OCI-LY1 (cell line): Measurements from ENCODE around the gene TGM6.

Experiments
- H2AFZ ChIP-seq: fragments of 200-600 bp; sonication (generic), shearing (Covaris generic); 2 replicates; pipeline ENCODE4 v1.6.0; 2014; ENCODE audit warnings: antibody characterized with exemption, mild to moderate bottlenecking, low read length
- H3F3A ChIP-seq: fragments of 200-600 bp; sonication (generic), shearing (Covaris generic); 2 replicates; pipeline ENCODE4 v1.6.0; 2014; ENCODE audit warnings: mild to moderate bottlenecking, antibody characterized with exemption, low read length, moderate library complexity; ENCODE audit not compliant: insufficient read depth
- H3K27ac ChIP-seq: fragments of 200-600 bp; sonication (generic); 2 replicates; pipeline ENCODE4 v1.5.1; 2014; ENCODE audit warnings: low read length, mixed run types, mild to moderate bottlenecking, low read depth; ENCODE audit not compliant: poor library complexity, severe bottlenecking
- H3K27me3 ChIP-seq: fragments of 200-600 bp; sonication (generic); 2 replicates; pipeline ENCODE4 v1.6.0; 2014; ENCODE audit warnings: antibody characterized with exemption, mild to moderate bottlenecking, low read length, moderate library complexity; ENCODE audit not compliant: insufficient read depth
- H3K36me3 ChIP-seq: fragments of 200-600 bp; sonication (generic); 2 replicates; pipeline ENCODE4 v1.6.1; 2014; ENCODE audit warnings: mild to moderate bottlenecking, antibody characterized with exemption, low read length, moderate library complexity, mixed read lengths; ENCODE audit not compliant: insufficient read depth
- H3K4me1 ChIP-seq: fragments of 200-600 bp; sonication (generic); 2 replicates; pipeline ENCODE4 v1.5.1; 2014; ENCODE audit warnings: mild to moderate bottlenecking, low read length, moderate library complexity; ENCODE audit not compliant: insufficient read depth, severe bottlenecking
- H3K4me2 ChIP-seq: fragments of 200-600 bp; sonication (generic), shearing (Covaris generic); 2 replicates; pipeline ENCODE4 v1.6.1; 2014; ENCODE audit warnings: low read length
- H3K4me3 ChIP-seq: fragments of 200-600 bp; sonication (generic); 2 replicates; pipeline ENCODE4 v1.5.1; 2014; ENCODE audit warnings: low read length, low read depth, mild to moderate bottlenecking, mixed read lengths; ENCODE audit not compliant: poor library complexity, severe bottlenecking
- H3K79me2 ChIP-seq: fragments of 200-600 bp; shearing (Covaris generic); 2 replicates; pipeline ENCODE4 v1.6.1; 2016; ENCODE audit warnings: mixed run types, low read length, mixed read lengths; ENCODE audit not compliant: insufficient read depth
- H3K9ac ChIP-seq: fragments of 200-600 bp; sonication (generic), shearing (Covaris generic); 2 replicates; pipeline ENCODE4 v1.6.1; 2014; ENCODE audit warnings: mild to moderate bottlenecking, low read length, mixed read lengths
- H3K9me2 ChIP-seq: fragments of 200-600 bp; sonication (generic), shearing (Covaris generic); 2 replicates; pipeline ENCODE4 v1.6.1; 2014; ENCODE audit warnings: low read depth, mild to moderate bottlenecking, low read length, mixed read lengths
- H3K9me3 ChIP-seq: fragments of 200-600 bp; shearing (Covaris generic); 2 replicates; pipeline ENCODE4 v1.6.1; 2014; ENCODE audit warnings: low read length, mixed read lengths
- H4K20me1 ChIP-seq: fragments of 200-600 bp; sonication (generic), shearing (Covaris generic); 2 replicates; pipeline ENCODE4 v1.6.0; 2016; ENCODE audit warnings: mild to moderate bottlenecking, low read length; ENCODE audit not compliant: insufficient read depth
- CTCF ChIP-seq: fragments of 200-600 bp; sonication (generic), shearing (Covaris generic); IDR thresholded peaks from 2 replicates; pipeline ENCODE4 v1.5.1; 2017; ENCODE audit warnings: mild to moderate bottlenecking, antibody characterized with exemption, low read length, moderate library complexity, mixed read lengths
- EZH2 ChIP-seq: fragments of 200-600 bp; sonication (generic), shearing (Covaris generic); IDR thresholded peaks from 2 replicates; pipeline ENCODE4 v1.8.0; 2017; ENCODE audit warnings: borderline replicate concordance, mixed run types, mild to moderate bottlenecking, antibody characterized with exemption, low read length, moderate library complexity, mixed read lengths

The TGM6 gene

GRCh38 chr20:2400290-2400689, 19.6 kb downstream of the TGM6 start:
- H3F3A ChIP-seq, result no peaks in the 10 kb centered on the region
- no peaks in the 10 kb centered on the region for H3K4me1 ChIP-seq
- H3K27me3 ChIP-seq, result no peaks in the 10 kb centered on the region
- H3K79me2 ChIP-seq, result no peaks in the 10 kb centered on the region
- no peaks in the 10 kb centered on the region for H3K36me3 ChIP-seq
- H3K4me3 ChIP-seq, result no peak overlapping the region
- H3K9me2 ChIP-seq, result no peaks in the 10 kb centered on the region
- H3K4me2 ChIP-seq, result no peak overlapping the region
- no peak overlapping the region for H3K27ac ChIP-seq
- H3K9ac ChIP-seq, result no peak overlapping the region
- H3K9me3 ChIP-seq, result no peaks in the 10 kb centered on the region
- TF ChIP-seq EZH2 (no peak), CTCF (no peak)
- H2AFZ ChIP-seq, result no peak overlapping the region
- no peaks in the 10 kb centered on the region for H4K20me1 ChIP-seq

- Histone ChIP-seq H3K27me3 (no peaks in the 10 kb centered on the region), H3K36me3 (no peaks in the 10 kb centered on the region), H3K4me1 (no peaks in the 10 kb centered on the region), H3K4me3 (no peak overlapping the region), H3K9me2 (no peaks in the 10 kb centered on the region), H3K9ac (no peak overlapping the region), H3F3A (no peaks in the 10 kb centered on the region), H4K20me1 (no peaks in the 10 kb centered on the region), H3K27ac (no peak overlapping the region), H3K9me3 (no peaks in the 10 kb centered on the region), H3K79me2 (no peaks in the 10 kb centered on the region), H2AFZ (no peak overlapping the region), H3K4me2 (no peak overlapping the region)
- TF ChIP-seq EZH2 (no peak), CTCF (no peak)
Observed at GRCh38 chr20:2401527-2401926, 20.8 kb downstream of the TGM6 start.

- Histone ChIP-seq H4K20me1 (no peaks in the 10 kb centered on the region), H3F3A (no peaks in the 10 kb centered on the region), H3K36me3 (no peaks in the 10 kb centered on the region), H3K4me2 (no peak overlapping the region), H3K27ac (no peak overlapping the region), H3K9ac (no peak overlapping the region), H3K9me3 (no peaks in the 10 kb centered on the region), H3K4me3 (no peak overlapping the region), H3K9me2 (no peaks in the 10 kb centered on the region), H3K79me2 (no peaks in the 10 kb centered on the region), H2AFZ (no peak overlapping the region), H3K4me1 (no peaks in the 10 kb centered on the region), H3K27me3 (no peaks in the 10 kb centered on the region)
- TF ChIP-seq EZH2 (no peak), CTCF (peak; percentile 18; the same call in 1 of the 2 replicates)
Observed at GRCh38 chr20:2402271-2402980, 21.7 kb downstream of the TGM6 start.
